Liver (tissue), 9 donors: ENCODE measurements around the gene CDR2. TPM values are rescaled to one million over a fixed set of nuclear protein-coding genes. Genes with fewer than 3 reads are reported as not detected.

ENCODE experiments used
- DNase-seq: peaks from one replicate; pipeline ENCODE4 v3.0.0-alpha.2; 2017; ENCODE audit warnings: low spot score
- H3K27ac ChIP-seq, 2 donors: one replicate each; pipeline ENCODE4 v1.7.0; 2013; ENCODE audit warnings: inconsistent platforms in 2 of 2, low read length in 2 of 2, control low read depth in 1 of 2, low read depth in 1 of 2, mild to moderate bottlenecking in 1 of 2
- H3K27me3 ChIP-seq, 4 donors: one replicate each; pipeline versions ENCODE4 v1.6.1 to v1.7.0; 2013; ENCODE audit warnings: low read length in 3 of 4, inconsistent platforms in 1 of 4, mild to moderate bottlenecking in 1 of 4, moderate library complexity in 1 of 4; ENCODE audit not compliant: control insufficient read depth in 4 of 4, insufficient read depth in 4 of 4
- H3K36me3 ChIP-seq, 4 donors: one replicate each; pipeline versions ENCODE4 v1.6.1 to v1.7.0; 2013; ENCODE audit warnings: low read length in 3 of 4, mild to moderate bottlenecking in 3 of 4, low read depth in 1 of 4, moderate library complexity in 1 of 4; ENCODE audit not compliant: control insufficient read depth in 4 of 4, insufficient read depth in 3 of 4
- H3K4me1 ChIP-seq, 4 donors: one replicate each; pipeline versions ENCODE4 v1.6.1 to v1.7.0; 2013; ENCODE audit warnings: low read length in 3 of 4, mild to moderate bottlenecking in 3 of 4, moderate library complexity in 1 of 4; ENCODE audit not compliant: control insufficient read depth in 4 of 4, insufficient read depth in 4 of 4
- H3K4me3 ChIP-seq, 3 donors: one replicate each; pipeline versions ENCODE4 v1.6.1 to v1.7.0; 2013; ENCODE audit warnings: low read length in 3 of 3, control low read depth in 1 of 3, low read depth in 1 of 3, mild to moderate bottlenecking in 1 of 3
- H3K9ac ChIP-seq, 2 donors: one replicate each; pipeline ENCODE4 v1.7.0; 2013; ENCODE audit warnings: low read length in 2 of 2, mild to moderate bottlenecking in 2 of 2, moderate library complexity in 2 of 2, control low read depth in 1 of 2, low read depth in 1 of 2
- H3K9me3 ChIP-seq, 4 donors: one replicate each; pipeline versions ENCODE4 v1.6.1 to v1.7.0; 2013; ENCODE audit warnings: low read length in 3 of 4; ENCODE audit not compliant: control insufficient read depth in 4 of 4
- CTCF ChIP-seq: fragments of 150-350 bp; IDR thresholded peaks from 2 replicates; pipeline ENCODE4 v1.5.1; 2017; ENCODE audit warnings: improper control_type of control experiment, low read depth, low read length; ENCODE audit not compliant: missing input control
- EGR1 ChIP-seq, 2 donors: IDR thresholded peaks; 2 replicates each; pipeline ENCODE4 v1.6.1; 2016 to 2018; ENCODE audit warnings: antibody characterized with exemption in 2 of 2, low read depth in 2 of 2
- FOXA1 ChIP-seq: IDR thresholded peaks from 2 replicates; pipeline ENCODE4 v1.6.1; 2016; ENCODE audit warnings: antibody characterized with exemption
- FOXA2 ChIP-seq: IDR thresholded peaks from 2 replicates; pipeline ENCODE4 v1.6.1; 2016; ENCODE audit warnings: antibody characterized with exemption
- GABPA ChIP-seq, 2 donors: IDR thresholded peaks in 1 of 2; conservative IDR thresholded peaks in 1 of 2; 2 replicates each; pipeline ENCODE4 v1.6.1; 2016; ENCODE audit warnings: antibody characterized with exemption in 2 of 2, mild to moderate bottlenecking in 1 of 2, moderate library complexity in 1 of 2
- HNF4A ChIP-seq, 2 donors: conservative IDR thresholded peaks; 2 replicates each; pipeline ENCODE4 v1.6.1; 2016; ENCODE audit warnings: antibody characterized with exemption in 2 of 2, mild to moderate bottlenecking in 2 of 2
- HNF4G ChIP-seq: IDR thresholded peaks from 2 replicates; pipeline ENCODE4 v1.6.1; 2016; ENCODE audit warnings: antibody characterized with exemption
- JUND ChIP-seq, 2 donors: IDR thresholded peaks; 2 replicates each; pipeline ENCODE4 v1.6.1; 2016; ENCODE audit warnings: antibody characterized with exemption in 2 of 2
- NR2F2 ChIP-seq: IDR thresholded peaks from 2 replicates; pipeline ENCODE4 v1.6.1; 2016; ENCODE audit warnings: antibody characterized with exemption
- RAD21 ChIP-seq, 2 donors: IDR thresholded peaks; 2 replicates each; pipeline ENCODE4 v1.6.1; 2016; ENCODE audit warnings: antibody characterized with exemption in 2 of 2, mild to moderate bottlenecking in 2 of 2
- RXRA ChIP-seq, 2 donors: IDR thresholded peaks; 2 replicates each; pipeline ENCODE4 v1.6.1; 2017 to 2018; ENCODE audit warnings: antibody characterized with exemption in 2 of 2, mild to moderate bottlenecking in 1 of 2
- SP1 ChIP-seq: IDR thresholded peaks from 2 replicates; pipeline ENCODE4 v1.6.1; 2018; ENCODE audit warnings: antibody characterized with exemption, mild to moderate bottlenecking
- TAF1 ChIP-seq: conservative IDR thresholded peaks from 2 replicates; pipeline ENCODE4 v1.6.1; 2016; ENCODE audit warnings: antibody characterized with exemption, mild to moderate bottlenecking
- YY1 ChIP-seq: IDR thresholded peaks from 2 replicates; pipeline ENCODE4 v1.6.1; 2016; ENCODE audit warnings: antibody characterized with exemption, mild to moderate bottlenecking
- ZBTB33 ChIP-seq: IDR thresholded peaks from 2 replicates; pipeline ENCODE4 v1.6.1; 2016; ENCODE audit warnings: antibody characterized with exemption
- WGBS: extraction: QIAGEN DNeasy Blood & Tissue Kit; methylation state at CpG from one replicate; pipeline ENCODE4 v1.1.7; 2013; 5-methylcytosine and 5-hydroxymethylcytosine counted together
- polyA plus RNA-seq, 2 donors: library from polyadenylated mRNA; stranded (reverse) in 1 of 2; unstranded in 1 of 2; fragments of 200-250 nt in 1 of 2; fragments of >200 nt in 1 of 2; fragmentation: Nextera tagmentation in 1 of 2; extraction: Ambion mirVana in 1 of 2; gene quantifications; one replicate each; pipeline versions ENCODE4 v1.2.1 to v1.2.3, GENCODE V29; 2013 to 2015
- total RNA-seq, 2 donors: library from RNA; depleted of rRNA; stranded (reverse); fragments of >200 nt; gene quantifications; one replicate each; pipeline ENCODE4 v1.2.3, GENCODE V29; 2014
- TF ChIP-seq, protein P1 (sequence below): IDR thresholded peaks from 2 replicates; pipeline ENCODE4 v1.6.1; 2016; ENCODE audit warnings: antibody characterized with exemption, mild to moderate bottlenecking
- TF ChIP-seq, protein P2 (sequence below): IDR thresholded peaks from 2 replicates; pipeline ENCODE4 v1.6.1; 2016; ENCODE audit warnings: antibody characterized with exemption
- TF ChIP-seq, protein P3 (sequence below): IDR thresholded peaks from 2 replicates; pipeline ENCODE4 v1.6.1; 2016; ENCODE audit warnings: antibody characterized with exemption
- donor health status: healthy.
- donor health status: healthy.
- donor health status: healthy.
- donor health status: healthy.
- donor health status: healthy.

CDR2 gene
- total and polyA plus RNA-seq, 4 donors, result 2.9 to 12.1 (median 9.7) TPM

GRCh38 chr16:22299036-22299435 lies 75.4 kb downstream of the CDR2 start:
- Histone ChIP-seq H3K27ac (no peak overlapping the region), H3K9me3 (no peaks in the 10 kb centered on the region), H3K4me1 (peaks cover 2 to 18% (median 11%) of the 10 kb centered on the region in 4 donors), H3K27me3 (no peaks in the 10 kb centered on the region), H3K4me3 (no peak overlapping the region), H3K36me3 (peaks cover 0 to 6% (median 3%) of the 10 kb centered on the region in 4 donors), H3K9ac (no peak overlapping the region)
- no peak for TF ChIP-seq HNF4G
- TF ChIP-seq, protein P1, sequence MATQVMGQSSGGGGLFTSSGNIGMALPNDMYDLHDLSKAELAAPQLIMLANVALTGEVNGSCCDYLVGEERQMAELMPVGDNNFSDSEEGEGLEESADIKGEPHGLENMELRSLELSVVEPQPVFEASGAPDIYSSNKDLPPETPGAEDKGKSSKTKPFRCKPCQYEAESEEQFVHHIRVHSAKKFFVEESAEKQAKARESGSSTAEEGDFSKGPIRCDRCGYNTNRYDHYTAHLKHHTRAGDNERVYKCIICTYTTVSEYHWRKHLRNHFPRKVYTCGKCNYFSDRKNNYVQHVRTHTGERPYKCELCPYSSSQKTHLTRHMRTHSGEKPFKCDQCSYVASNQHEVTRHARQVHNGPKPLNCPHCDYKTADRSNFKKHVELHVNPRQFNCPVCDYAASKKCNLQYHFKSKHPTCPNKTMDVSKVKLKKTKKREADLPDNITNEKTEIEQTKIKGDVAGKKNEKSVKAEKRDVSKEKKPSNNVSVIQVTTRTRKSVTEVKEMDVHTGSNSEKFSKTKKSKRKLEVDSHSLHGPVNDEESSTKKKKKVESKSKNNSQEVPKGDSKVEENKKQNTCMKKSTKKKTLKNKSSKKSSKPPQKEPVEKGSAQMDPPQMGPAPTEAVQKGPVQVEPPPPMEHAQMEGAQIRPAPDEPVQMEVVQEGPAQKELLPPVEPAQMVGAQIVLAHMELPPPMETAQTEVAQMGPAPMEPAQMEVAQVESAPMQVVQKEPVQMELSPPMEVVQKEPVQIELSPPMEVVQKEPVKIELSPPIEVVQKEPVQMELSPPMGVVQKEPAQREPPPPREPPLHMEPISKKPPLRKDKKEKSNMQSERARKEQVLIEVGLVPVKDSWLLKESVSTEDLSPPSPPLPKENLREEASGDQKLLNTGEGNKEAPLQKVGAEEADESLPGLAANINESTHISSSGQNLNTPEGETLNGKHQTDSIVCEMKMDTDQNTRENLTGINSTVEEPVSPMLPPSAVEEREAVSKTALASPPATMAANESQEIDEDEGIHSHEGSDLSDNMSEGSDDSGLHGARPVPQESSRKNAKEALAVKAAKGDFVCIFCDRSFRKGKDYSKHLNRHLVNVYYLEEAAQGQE, result no peak
- TF ChIP-seq TAF1, result no peak
- no peak for TF ChIP-seq HNF4A (conservative IDR thresholded peaks at IDR 0.05)
- TF ChIP-seq YY1, result no peak
- no peak for TF ChIP-seq RAD21 (IDR thresholded peaks at IDR 0.05)
- TF ChIP-seq NR2F2, result no peak
- TF ChIP-seq, protein P2, sequence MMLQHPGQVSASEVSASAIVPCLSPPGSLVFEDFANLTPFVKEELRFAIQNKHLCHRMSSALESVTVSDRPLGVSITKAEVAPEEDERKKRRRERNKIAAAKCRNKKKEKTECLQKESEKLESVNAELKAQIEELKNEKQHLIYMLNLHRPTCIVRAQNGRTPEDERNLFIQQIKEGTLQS, result no peak
- no peak for TF ChIP-seq RXRA (IDR thresholded peaks at IDR 0.05)
- no peak for TF ChIP-seq FOXA1
- no peak for TF ChIP-seq GABPA (IDR thresholded peaks at IDR 0.05 in 1 of 2, conservative IDR thresholded peaks at IDR 0.05 in 1 of 2)
- TF ChIP-seq FOXA2, result no peak
- no peak for TF ChIP-seq CTCF
- TF ChIP-seq ZBTB33, result no peak
- TF ChIP-seq, protein P3, sequence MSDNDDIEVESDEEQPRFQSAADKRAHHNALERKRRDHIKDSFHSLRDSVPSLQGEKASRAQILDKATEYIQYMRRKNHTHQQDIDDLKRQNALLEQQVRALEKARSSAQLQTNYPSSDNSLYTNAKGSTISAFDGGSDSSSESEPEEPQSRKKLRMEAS, result no peak
- TF ChIP-seq JUND (IDR thresholded peaks at IDR 0.05), result no peak
- no peak for TF ChIP-seq SP1
- no peak for TF ChIP-seq EGR1 (IDR thresholded peaks at IDR 0.05; ENCODE audit: low read depth in 2 of 2)
- 100% methylated on average over 1 of the region's 1 CpG for WGBS
- DNase-seq, result no peak
